T follicular helper cell (primary cell): ENCODE measurements around the gene GALNT17.

Experiments used
- DNase-seq: peaks from one replicate; pipeline ENCODE4 v3.0.0-alpha.2; 2020; ENCODE audit warnings: low read depth

GALNT17 gene

DNA sequence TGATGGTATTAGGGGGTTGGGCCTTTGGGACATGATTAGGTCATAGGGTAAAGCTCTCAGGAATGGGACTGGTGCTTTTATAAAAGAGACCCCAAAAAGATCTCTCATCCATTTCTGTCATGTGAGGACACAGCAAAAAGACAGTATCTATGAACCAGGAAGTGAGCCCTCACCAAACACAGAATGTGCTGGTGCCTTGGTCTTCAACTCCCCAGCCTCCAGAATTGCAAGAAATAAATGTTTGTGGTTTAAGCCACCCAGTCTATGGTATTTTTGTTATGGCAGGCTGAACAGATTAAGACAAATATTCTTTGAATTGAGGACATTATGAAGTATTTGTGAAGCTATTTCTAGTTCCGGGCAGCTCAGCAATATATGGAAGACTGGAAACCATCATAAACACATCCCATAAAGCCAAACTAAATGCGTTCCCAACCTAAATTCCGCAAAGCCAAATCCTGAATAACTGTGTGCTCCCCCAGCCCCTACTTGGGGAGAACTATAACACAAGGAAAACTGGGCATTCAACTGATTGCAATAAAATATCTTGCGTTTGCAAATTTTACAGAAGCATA is 153.7 kb downstream of the GALNT17 start:
- no peak for DNase-seq

DNA sequence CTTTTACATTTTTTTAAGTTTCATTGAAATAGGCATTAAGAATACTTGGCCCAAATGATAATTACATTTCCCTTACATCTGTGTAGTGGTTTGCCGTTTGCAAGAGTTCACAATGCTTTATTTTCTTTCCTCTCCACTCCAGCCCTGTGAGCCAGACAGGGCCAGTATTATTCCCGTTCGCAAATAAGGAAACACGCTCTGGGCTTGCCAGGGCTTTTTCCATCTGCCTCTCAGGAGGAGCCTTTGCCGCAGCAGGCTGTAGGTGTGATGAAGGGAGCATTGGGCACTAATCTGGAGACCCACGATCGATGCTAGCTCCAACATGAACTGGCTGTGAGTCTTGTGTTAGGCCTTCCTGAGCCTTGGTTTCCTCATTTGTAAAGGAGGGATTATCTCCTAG is 154.4 kb downstream of the GALNT17 start:
- no peak for DNase-seq

DNA sequence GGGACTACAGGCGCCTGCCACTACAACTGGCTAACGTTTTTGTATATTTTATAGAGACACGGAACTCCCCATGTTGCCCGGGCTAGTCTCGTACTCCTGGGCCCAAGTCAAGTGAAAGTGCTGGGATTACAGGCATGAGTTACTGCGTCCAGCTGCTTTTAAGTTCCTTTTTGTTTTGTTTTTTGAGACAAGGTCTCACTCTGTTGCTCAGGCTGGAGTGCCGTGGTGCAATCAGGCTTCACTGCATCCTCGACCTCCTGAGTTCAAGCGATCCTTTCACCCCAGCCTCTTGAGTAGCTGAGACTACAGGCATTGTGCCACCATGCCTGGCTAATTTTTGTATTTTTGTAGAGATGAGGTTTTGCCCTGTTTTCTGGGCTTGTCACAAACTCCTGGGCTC is 155.0 kb downstream of the GALNT17 start:
- no peak for DNase-seq

DNA sequence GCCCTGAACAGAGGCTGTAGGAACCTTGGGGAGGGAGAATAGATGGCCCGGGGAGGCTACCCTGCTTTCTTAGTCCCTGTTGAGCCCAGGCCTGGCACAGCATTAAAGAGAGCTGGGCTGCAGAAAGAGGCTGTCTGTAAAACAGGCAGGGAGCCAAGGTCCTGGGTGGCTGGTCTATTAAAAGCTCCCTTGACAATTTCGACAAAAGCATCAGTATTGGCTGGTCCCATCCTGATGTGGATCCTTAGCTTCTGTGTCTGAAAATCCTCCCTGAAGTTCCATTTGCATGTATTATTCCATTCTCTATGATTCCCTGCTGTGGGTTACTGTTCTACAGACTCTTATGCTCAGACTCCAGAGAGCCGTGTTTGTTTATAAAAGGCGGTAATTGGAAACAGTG is 158.5 kb downstream of the GALNT17 start:
- DNase-seq: no peak

DNA sequence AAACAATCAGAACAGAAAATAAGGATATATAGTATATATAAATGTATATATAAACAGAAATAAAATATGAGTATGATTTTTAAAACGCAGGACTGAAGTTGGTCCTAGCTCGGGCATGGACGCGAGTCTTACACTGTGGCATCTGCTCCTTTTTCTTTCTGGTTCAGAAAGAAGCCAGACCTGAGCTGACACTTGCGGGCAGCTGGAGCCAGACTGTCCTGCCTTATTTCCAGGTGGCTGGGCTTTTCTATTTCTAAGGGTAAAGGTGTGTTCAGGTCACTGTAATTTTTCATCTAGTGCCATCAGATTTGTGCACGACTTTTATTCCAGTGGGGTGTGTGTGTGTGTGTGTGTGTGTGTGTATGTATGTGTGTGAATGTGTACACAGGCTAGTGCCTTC is 166.4 kb downstream of the GALNT17 start:
- no peak for DNase-seq

DNA sequence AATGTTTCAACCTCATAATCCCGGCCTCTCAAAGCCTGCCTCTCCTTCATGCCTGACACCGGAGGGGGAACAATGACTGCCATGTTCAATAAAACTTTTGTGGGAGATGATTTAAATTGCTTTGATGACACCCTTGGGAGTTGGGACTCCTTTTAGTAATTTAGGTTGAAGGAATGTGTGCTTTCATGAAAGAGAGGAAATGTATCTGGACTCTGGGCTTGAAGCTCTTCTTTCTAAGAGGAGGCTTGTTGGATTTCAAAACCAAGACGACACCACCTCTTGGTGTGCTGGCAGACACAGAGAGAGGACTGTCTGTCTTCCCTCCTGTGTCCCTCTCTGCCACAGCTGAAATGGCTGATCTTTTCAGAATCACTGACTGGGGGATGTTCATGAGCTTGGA is 168.1 kb downstream of the GALNT17 start:
- DNase-seq: no peak

DNA sequence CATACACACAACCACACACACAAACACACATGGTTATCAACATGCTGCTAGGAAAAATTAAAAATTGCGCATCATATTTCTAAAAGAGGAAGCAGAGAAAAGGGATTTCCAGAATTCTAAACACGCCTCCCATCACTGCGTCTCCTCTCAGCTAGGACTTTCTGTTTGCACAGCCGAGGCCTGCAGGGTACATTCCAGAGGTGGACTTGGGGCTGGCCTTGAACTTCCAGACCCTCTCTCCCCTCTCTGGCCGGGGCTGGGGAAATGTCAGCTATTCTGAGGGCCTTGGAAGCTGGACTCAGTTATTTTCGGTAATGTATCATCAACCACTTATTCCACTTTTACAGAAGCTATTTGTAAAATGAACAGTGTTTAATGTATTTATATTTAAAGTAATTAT is 168.7 kb downstream of the GALNT17 start:
- DNase-seq: no peak

DNA sequence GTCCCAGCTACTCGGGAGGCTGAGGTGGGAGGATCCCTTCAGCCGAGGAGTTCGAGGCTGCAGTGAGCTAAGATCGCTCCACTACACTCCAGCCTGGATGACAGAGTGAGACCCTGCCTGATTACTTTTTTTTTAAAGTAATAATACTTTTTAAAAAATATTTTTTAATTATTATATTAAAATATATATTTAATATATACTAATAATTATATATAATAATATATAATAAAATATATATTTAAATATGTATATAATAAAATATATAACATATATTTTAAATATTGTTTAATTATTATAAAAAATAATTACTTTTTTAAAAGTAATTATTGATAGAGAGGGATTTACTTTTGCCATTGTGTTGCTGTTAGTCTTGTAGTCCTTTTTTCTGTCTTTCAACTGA is 169.2 kb downstream of the GALNT17 start:
- no peak for DNase-seq

DNA sequence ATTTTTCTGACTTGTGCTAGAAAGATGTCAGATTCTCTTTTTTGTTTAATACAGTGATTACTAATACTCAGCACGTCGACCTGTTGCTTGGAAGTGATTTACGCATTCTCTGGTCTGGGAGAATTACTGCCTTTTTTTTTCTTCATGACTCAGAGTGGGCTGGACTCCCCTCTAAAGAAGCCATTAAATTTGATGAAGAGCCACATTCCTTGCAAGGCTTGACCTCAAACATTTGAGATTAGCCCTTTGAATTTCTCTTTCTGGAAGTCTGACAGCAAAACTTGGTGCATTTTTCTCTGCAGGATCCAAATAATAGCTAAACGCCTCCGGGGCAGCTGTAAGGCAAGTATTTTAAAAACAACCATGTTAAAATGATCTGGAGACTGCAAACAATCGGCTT is 171.6 kb downstream of the GALNT17 start:
- no peak for DNase-seq

DNA sequence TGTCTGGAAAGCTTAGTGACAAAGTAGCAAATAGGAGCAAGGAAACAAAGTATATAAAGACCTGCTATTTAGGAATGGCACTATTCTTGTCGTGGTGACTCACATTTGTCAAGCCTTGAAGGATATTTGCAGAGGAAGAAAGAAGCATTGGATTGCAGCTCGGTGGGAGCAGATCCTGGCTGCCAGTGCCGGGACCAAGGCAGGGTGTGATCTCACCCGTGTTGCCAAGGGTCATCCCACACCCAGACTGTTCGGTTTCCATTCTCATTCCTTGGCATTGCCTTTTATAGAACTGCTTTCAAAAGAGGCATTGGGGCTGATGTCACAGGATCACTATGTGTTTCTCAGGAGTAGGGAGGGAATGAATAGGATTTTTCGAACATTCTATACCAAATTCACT is 176.2 kb downstream of the GALNT17 start:
- DNase-seq: no peak

DNA sequence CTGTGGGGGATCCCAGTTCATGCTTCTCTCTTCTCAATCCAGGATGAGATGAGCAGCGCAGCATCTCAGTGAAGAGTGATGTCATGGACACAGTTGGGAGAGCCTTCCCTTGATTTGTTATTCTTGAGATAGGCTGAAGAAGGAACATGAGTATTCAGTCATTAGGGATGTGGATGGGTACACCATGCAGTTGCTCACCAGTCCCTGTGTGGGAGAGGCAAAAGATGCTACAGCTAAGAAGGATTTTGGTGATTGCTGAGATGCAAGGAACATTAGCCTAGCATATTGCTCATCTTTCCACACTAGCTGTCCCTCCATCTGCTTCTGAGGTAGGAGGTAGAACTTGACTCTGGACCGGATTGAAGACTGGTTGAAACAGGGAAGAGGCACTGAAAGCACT is 179.6 kb downstream of the GALNT17 start:
- DNase-seq: no peak

DNA sequence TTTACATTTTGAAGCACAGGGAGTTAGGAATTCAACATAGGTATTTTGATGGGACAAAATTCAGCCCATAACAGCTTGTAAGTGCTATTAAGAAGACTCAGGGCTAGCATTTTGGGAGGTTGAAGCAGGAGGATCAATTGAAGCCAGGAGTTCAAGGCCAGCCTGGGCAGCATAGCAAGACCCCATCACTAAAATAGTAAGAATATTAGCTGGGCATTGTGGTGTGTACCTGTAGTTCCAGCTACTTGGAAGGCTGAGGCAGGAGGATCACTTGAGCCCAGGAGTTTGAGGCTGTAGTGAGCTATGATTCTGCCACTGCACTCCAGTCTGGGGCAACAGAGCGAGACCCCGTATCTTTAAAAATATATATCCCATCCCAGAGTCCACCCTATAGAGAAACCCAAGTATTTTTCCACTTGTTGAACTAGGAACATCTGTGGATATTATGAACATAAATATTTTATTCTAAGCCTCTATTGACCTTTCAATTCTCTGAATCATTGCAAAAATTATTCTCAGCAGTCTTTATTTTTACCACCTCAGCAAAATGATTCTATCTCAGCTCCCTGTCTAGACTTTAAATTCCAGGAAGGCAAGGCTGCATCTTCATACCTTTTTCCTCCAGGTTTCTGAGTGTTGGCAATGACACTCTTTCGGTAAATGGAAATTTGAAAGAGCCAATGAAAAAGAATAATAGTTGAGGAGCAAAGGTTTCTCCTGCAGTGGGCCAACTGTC is 181.0 kb downstream of the GALNT17 start:
- no peak for DNase-seq

DNA sequence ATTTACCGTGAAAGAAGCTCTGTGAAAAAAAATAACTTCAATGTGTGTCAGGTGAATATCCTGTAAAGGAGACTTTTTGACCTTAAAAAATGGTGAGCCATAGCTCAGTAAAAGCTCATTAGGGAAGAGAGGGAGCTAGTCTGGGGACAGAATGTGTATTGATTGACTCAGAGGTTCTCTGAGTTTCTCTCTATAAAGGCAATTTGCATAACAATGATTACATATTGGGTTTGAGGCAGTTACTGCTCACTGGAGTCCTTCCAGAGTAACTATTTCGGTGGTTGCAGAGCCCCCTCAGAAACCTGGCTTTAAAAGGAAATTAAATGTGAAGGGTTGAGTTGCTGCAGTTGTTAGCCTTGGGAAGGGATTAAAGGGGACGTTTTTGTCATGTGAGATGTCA is 181.6 kb downstream of the GALNT17 start:
- no peak for DNase-seq

DNA sequence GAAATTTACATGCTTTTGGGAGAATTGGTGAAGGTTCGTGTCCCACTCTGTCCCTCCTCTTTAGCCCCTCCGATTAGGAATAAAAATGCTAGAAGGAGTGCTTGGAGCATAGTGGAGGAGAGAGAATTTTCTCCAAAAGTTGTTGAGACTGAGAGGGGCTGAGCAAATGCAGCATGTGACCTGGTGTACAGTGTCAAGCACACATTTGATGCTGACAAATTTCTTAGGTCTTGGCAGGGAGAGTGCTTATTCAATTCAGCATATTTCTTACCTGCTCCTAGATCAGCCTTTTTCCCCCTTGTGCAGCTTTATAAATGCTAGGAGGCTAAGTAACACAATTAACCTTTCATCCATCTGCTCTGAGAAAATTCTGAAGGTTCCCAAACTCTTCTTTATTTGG is 189.0 kb downstream of the GALNT17 start:
- DNase-seq: no peak

DNA sequence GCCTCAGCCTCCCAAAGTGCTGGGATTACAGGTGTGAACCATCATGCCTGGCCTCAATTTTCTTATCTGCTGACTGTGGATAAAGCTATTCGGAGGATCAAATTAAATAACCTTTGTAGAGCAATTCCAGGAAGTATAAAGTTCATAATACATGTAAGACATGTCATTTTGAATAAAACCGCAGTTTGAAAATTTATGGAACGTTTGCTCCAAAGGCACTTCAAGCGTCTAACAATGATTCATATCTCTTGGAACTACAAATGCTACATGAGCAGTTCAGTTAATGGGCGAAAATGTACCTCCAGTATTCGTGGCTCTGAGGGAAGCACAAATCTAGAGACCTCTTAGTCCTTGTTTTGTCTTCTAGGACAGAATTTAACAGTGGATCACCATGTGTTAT is 190.3 kb downstream of the GALNT17 start:
- no peak for DNase-seq

DNA sequence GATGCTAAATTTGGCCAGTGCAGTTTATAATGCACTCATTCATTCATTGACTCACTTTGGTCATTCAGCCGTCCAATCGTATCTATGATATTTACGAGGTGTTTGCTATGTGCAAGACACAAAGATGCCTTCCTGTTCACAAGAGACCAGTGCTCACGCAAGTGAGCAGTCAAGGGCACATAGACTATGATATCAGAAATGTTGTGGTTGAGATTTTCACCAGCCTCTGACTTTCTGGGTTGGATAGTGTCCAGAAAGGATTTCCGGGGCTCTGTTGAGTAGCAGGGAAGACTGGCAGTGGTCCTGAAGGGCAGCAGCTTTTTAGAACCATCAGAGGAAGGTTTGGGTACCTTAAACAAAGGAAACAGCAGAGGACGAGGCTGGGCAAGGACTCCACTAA is 191.8 kb downstream of the GALNT17 start:
- DNase-seq: no peak

DNA sequence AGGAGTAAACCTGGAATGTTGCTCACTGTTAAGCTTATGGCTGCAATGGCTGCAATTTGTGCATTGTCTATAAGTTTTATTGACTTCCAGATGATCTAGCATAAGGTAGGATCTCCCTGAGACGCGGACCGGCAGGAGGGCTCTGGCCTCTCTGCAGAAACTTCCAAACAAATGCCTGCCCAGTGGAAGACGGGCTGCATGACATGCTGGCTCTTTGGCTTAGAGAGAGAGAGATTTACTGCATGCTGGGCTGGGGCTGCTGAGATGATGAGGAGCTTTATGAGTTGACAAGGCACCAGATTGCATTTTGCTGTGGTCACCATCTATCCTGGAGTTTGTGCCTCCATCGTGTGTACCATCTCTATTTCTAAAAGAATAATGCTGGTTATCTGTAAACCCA is 193.2 kb downstream of the GALNT17 start:
- no peak for DNase-seq

DNA sequence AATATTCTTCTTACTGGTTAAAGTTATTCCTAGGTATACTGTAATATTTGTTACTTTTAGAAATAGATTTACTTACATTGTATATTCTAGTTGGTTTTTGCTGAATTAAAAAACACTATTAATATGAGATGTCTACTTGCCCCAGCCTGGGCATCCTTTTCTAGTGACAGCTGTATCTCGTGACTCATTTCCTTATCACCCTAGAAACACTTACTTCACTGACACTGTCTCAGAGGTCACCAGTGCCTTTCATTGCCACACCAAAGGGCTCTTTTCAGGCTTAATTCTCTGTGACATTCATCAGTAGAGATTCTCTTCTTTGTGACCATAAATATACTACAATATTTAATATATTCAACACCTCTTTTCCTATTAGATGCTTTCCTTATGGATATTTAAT is 194.7 kb downstream of the GALNT17 start:
- no peak for DNase-seq

DNA sequence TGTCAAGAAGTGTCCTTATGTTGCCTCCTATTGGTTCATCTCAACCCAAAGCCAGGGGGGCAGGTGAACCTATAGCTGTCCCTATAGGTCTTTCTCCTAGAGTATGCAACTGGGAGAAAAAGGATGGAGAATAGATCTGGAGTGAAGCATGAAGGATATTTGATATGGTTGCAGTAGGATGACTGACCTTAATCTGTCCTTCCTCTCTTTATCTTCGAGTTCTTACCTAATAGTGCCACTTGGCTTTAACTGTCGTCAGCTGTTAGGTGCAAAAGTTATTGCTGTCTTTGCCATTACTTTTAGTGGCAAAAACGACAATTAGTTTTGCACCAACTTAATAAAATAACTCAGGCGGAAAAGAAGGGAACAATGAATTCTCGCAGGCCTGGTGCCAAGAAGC is 196.0 kb downstream of the GALNT17 start:
- no peak for DNase-seq

DNA sequence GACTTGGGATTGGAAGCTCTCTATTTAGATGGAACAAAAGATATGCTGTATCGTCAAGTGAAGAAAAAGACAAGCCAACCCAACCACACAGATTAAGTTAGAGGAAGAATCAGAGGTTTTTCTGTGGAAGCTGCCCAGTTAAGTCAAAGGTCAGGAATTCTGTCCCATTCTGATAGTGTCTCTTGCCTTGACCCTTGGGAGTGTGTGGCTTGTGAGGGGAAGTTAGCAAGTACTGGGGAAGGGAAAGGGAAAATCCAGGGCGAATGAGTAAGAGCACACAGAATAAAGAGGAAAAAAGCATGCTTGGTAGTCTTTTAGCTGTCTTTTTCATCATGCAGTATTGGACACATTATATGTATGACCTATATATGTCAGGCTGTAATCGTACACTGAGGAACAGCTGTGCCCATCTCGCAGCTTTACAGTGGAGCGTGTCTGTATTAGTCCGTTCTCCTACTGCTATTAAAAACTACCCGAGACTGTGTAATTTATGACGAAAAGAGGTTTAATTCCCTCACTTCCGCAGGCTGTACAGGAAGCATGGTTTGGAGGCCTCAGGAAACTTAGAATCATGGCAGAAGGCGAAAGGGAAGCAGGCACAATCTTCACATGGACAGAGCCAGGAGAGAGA is 197.2 kb downstream of the GALNT17 start:
- DNase-seq: no peak

DNA sequence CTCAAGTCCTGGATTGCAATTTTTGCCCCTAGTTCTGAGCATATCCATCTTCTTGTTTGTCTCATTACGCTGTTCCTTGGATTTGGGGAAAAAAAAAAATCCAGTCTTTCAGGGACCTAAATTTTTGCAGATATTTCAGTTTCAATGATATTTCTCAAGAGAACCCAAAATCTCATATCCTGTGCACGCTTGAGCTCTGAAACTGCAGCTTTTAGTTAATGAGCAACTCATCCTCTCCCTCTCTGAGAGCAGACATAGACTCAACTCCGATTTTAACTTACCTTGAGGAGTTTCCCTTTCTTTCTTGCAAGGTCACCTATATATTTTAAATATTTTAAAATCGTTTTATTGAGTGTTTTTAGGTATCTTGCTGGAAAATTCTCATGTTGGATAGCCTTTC is 200.3 kb downstream of the GALNT17 start:
- no peak for DNase-seq

DNA sequence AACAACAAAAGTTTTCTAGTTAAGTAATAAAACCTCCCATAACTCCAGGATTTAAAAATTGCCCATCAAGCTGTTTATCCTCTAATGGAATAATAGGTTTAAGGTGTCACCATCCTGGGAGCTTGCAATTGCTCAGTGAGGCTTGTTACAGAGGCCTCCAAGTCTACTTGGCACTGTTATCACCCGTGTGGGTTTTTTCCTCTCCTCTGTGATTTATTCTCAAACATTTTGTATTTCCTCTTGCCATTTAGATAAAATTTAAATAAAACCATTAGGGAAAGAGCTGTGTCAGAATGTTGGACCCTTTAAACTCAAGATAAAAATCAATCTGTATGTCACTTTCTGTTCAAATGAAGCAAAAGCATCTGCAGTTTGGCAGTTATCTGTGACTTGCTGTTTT is 202.6 kb downstream of the GALNT17 start:
- DNase-seq: no peak

DNA sequence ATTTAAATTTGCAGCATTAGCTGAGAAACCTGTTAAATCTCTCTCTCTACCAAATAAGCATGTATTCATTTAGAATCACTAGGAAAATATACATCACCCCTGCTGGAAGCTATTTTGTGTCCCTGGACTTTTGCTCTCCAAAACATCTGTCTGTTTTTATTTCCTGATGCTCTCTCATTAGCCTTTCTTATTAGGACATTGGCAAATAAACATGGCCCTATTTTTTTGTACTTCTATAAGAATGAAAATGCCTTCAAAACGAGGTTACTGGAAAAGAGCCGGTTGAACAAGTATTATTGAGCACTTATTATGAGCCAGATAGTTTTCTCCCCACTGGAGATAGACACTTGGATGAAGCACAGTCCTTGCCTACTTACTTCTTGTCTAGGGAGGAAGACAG is 206.9 kb downstream of the GALNT17 start:
- no peak for DNase-seq

DNA sequence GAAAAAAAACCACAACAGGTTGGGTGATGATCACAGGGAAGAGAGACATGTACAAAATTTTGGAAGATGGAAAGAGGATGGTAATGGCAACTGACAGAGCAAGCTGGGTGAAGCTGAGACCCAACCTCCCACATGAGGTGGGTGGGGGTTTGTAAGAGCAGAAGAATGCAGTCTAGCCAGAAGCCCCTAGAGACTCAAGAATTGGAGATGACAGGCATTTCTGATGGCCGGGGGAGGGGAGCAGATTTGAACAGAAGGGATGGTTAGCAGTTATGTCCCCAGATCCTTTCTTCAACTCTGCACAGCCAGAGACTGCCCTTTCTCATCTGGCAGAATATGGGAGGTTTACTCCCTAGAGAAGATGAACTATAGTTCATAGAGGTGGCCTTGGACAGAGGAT is 208.0 kb downstream of the GALNT17 start:
- DNase-seq: no peak
